ENCODE measurements around the gene ARMC3. TPM values are rescaled to one million over a fixed set of nuclear protein-coding genes. Genes with fewer than 3 reads are reported as not detected.
"Not testable (repeated sequence)": the region's sequence is repeated elsewhere in the genome, so short reads cannot be mapped to it uniquely, and the experiment has no call there.

The ARMC3 gene
- polyA plus RNA-seq, 5 donors = 1.6 to 10.5 (median 7.7) TPM

GRCh38 chr10:22927166-22927565 is 687 bp upstream of the ARMC3 start:
- peak in 1 of 2 donors; percentile 5 for DNase-seq

- not testable (repeated sequence) for DNase-seq
Measured at GRCh38 chr10:22929053-22929452, 1.2 kb downstream of the ARMC3 start.

DNA sequence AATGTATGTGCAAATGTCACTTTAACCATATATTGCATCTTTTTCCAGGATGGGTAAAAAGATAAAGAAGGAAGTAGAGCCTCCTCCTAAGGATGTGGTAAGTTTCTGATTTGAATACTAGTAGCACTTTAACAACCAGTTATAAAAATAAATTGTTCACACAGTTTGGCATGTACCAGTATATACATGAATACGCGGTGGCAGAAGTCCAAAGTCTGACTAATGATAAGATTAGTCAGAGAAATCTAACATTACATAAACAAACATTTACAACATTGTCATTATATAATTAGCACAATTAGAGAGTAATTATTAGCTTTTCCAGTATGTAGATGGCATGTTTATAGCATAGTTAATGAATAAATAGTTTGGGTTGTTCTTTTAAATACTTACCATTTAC is 4.1 kb downstream of the ARMC3 start:
- no peak for DNase-seq

DNA sequence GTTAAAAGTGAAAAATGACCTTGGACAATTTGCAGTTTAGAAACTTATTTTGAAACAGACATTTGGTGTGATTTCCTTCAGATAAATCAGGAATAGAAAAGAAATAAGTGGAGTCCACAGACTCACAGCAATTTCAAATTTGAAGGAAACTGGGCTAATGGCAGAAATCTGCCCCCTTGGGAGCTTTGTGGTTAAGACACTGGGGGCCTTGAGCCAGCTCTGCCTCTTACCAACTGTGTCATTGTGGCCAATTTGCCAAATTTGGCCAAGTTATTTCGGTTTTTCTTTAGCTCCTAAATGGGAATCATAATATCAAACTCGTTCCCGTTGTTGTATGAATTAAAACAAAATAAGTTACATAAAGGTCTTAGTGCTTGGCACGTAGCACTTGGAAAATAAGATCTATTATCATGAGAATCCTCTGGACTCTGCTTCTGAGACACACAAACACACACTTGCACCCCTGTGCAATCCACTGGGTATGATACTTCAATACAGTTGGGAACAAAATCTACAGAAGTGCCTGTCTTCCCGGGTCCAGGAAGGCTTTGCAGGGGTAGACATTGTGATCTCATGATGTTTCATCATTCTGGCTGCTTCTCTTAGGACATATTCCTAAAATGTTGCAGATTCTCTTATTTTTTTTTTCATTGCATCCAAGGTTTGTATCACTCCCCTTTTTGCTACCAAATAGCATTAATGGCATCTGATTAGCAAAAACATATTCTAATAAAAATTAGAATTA is 4.9 kb downstream of the ARMC3 start:
- DNase-seq = no peak

GRCh38 chr10:22934726-22935125 is 6.9 kb downstream of the ARMC3 start:
- DNase-seq = no peak

GRCh38 chr10:22942437-22942836 is 14.6 kb downstream of the ARMC3 start:
- DNase-seq = no peak

DNA sequence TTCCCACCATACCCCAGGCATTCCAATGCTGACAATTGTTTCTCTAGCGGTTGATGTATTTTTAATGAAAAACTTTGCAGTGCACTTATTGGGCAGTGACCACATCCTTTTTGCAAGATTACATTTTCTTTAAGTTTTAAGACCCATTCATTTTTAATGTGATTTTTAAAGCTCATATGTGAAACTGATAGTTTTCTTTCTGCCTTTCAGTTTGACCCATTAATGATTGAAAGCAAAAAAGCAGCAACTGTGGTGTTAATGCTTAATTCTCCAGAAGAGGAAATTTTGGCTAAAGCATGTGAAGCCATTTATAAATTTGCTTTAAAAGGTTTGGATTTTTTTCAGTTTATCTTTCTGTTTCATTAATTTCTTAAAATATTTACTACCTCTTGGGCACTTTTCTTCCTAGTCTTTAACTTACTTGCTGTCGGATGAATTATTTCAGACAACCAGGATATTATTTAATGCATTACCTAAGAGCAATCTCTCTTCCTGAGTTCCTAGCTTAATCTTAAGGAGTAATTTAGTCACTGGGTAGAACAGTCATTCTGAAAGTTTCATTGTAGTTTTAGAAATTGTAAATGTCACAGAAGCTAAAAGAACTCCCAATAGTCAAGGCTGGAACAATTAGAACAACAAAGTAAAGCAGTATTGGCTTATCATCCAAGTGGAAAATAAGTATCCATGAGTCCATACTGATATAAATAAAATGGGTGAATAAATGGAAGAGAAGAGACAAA is 18.3 kb downstream of the ARMC3 start:
- DNase-seq = no peak

- no peak for DNase-seq
Measured at GRCh38 chr10:22954970-22955369, 27.1 kb downstream of the ARMC3 start.

GRCh38 chr10:22958338-22958737 is 30.5 kb downstream of the ARMC3 start:
- DNase-seq = no peak

- no peak for DNase-seq
Measured at GRCh38 chr10:22959292-22959691, 31.4 kb downstream of the ARMC3 start.

DNA sequence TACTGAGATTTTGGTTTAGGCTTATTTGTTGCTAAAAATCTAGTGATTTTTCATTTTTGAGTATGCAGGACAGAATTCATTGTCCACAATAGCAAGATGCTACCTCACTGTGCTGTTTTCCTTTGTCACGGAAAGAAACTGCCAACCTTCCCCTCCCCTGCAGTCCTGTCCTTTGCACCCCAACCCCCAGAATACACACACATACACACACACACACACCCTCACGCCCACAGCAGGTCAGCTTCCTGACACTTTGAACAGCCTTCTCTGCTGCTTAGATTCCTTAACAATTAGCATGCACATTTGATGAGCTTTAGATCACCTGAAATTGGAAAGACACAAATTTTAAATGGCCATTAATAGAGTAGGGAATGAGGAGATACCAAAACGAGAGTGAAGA is 32.1 kb downstream of the ARMC3 start:
- DNase-seq = no peak

DNA sequence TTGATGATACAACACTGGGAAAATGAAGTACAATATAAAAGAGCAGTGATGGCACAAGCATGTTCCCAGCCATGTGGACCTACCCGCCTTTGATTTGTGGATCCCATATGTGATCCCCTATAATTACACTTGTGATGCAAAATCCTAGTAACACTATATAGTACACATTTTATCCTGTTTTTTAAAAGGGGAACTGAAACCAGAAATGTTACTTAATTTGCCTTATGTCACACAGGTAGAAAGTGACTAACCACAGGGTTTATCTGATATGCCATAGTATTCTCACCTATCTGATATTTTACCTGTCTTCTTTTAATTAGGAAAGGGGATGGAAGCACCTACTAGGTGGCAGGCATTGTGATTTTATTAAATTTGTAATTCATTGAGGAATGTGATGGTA is 35.0 kb downstream of the ARMC3 start:
- DNase-seq = no peak

GRCh38 chr10:22969704-22970103 is 41.9 kb downstream of the ARMC3 start:
- no peak for DNase-seq

- no peak for DNase-seq
Measured at GRCh38 chr10:22976534-22976933, 48.7 kb downstream of the ARMC3 start.

DNA sequence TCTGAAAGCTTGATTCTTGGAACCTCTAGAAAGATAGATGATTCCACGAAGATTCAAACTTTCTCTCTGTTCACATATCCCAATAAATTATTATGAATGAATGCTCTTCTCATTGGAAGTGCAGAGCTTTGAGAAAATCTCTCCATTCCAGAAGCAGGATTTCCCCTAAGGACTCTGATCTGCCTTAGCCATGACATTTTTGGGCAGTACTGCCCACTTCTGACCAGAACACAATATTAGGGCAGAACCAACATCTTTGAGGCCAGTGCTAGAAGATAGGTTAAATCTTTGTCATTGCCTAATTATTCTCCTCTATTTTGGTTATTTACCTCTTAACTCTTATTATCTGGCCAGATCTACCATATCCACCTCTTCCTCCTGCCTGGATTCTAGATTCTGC is 49.9 kb downstream of the ARMC3 start:
- no peak for DNase-seq

DNA sequence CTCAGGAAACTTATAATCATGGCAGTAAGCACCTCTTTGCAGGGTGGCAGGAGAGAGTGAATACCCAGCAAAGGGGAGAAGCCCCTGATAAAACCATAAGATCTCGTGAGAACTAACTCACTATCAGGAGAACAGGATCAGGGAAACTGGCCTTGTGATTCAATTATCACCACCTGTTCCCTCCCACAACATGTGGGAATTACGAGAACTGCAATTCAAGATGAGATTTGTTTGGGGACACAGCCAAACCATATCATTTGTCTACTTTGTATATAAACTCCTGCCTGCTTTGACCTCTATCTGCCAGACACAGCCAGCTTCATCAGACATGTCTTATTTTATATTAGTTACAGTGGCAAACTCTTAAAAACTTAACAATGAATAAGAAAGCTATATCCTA is 50.4 kb downstream of the ARMC3 start:
- no peak for DNase-seq

- DNase-seq = no peak
Measured at GRCh38 chr10:22978918-22979317, 51.1 kb downstream of the ARMC3 start.

GRCh38 chr10:22980822-22981221 is 53.0 kb downstream of the ARMC3 start:
- DNase-seq = no peak

GRCh38 chr10:22984066-22984465 is 56.2 kb downstream of the ARMC3 start:
- peak; percentile 30 to 40 for DNase-seq

DNA sequence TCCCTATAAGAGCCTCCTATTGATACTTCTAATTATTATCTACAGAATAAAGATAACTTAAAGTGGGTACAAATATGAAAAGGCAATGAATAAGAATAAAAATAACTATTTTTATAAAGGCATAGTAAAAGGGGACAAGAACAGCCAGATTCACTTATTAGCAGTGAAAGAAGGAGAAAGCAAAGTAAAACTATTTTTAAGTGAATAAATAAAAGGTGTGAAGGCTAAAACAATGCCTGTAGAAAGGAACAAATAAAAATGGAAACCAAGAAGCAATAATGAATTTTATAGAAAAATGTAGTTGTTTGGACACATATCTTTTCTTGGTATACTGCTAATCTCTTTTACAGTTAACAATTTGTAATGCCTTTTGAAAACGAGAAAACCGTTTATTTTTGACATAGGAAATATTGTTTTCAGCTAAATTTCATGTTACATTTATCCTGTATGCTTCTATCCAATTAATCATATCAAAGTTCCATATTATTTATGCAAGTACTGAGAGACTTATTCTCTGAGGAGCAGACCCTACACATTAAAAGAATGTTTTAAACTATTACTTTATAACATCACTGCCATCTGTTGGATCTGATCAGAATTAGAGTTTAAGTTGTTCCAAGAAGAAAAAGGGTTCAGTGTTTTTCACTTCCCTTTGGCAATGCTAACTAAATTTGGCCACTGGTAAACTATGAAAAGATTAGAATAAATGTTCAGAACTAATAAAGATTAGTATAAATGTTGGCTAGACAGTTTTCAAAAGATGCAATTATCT is 59.1 kb downstream of the ARMC3 start:
- peak; percentile 17 to 32 for DNase-seq

- DNase-seq = peak; percentile 47 to 66
Measured at GRCh38 chr10:22988581-22989360, 60.9 kb downstream of the ARMC3 start.

GRCh38 chr10:22990443-22990842 is 62.6 kb downstream of the ARMC3 start:
- DNase-seq = no peak

All from right lung (tissue), 5 donors.